H1 (cell line): ENCODE data around the gene SGCE.

Experiments
- JUND ChIP-seq: IDR thresholded peaks from 2 replicates; pipeline ENCODE4 v1.6.1; 2011; ENCODE audit warnings: mild to moderate bottlenecking, improper control_type of control experiment, low read length
- POLR2A ChIP-seq, 2 experiments: IDR thresholded peaks; 1 replicate in 1 of 2; 2 replicates in 1 of 2; pipeline ENCODE4 v1.6.1; 2011; ENCODE audit warnings: low read depth in 2 of 2, low read length in 2 of 2, mild to moderate bottlenecking in 2 of 2; ENCODE audit errors: control extremely low read depth in 1 of 2
- TF ChIP-seq, protein P1 (sequence below), 3 experiments: IDR thresholded peaks; 1 replicate in 2 of 3; 2 replicates in 1 of 3; pipeline versions ENCODE4 v1.5.1 to v1.6.1; 2011; ENCODE audit warnings: low read length in 3 of 3, mild to moderate bottlenecking in 3 of 3, inconsistent platforms in 2 of 3, low read depth in 1 of 3, moderate library complexity in 1 of 3; ENCODE audit not compliant: insufficient read depth in 1 of 3; ENCODE audit errors: control extremely low read depth in 1 of 3

DNA sequence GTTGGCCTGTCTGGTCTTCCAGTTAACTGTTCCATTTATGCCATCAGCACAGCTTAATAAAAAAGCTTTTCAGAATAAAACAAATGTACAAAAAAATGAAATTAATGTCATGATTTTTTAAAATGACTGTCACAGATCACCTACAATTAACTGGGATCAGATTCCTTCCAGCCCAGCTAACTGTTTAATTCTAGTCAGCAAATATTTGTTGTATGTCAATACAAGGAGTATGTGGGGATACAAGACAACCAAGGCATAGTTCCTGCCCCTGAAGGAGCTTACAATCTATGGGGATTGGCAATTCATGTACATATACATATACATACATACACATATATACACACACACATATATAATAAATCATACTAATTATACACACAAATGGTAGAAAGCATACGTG, 16.5 kb downstream of the SGCE start:
- no peak for TF ChIP-seq POLR2A (IDR thresholded peaks at IDR 0.05; ENCODE audit: control extremely low read depth in 1 of 2, low read depth in 2 of 2, low read length in 2 of 2)
- TF ChIP-seq, protein P1, sequence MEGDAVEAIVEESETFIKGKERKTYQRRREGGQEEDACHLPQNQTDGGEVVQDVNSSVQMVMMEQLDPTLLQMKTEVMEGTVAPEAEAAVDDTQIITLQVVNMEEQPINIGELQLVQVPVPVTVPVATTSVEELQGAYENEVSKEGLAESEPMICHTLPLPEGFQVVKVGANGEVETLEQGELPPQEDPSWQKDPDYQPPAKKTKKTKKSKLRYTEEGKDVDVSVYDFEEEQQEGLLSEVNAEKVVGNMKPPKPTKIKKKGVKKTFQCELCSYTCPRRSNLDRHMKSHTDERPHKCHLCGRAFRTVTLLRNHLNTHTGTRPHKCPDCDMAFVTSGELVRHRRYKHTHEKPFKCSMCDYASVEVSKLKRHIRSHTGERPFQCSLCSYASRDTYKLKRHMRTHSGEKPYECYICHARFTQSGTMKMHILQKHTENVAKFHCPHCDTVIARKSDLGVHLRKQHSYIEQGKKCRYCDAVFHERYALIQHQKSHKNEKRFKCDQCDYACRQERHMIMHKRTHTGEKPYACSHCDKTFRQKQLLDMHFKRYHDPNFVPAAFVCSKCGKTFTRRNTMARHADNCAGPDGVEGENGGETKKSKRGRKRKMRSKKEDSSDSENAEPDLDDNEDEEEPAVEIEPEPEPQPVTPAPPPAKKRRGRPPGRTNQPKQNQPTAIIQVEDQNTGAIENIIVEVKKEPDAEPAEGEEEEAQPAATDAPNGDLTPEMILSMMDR (IDR thresholded peaks at IDR 0.05; ENCODE audit: control extremely low read depth in 1 of 3, insufficient read depth in 1 of 3, low read depth in 1 of 3, low read length in 3 of 3), result no peak
- TF ChIP-seq JUND, result no peak
